ENCODE measurements around the gene NFASC.

GRCh38 chr1:204980840-204981405 is 110.3 kb downstream of the NFASC start:
- TF ChIP-seq YY1 (IDR thresholded peaks at IDR 0.05; ENCODE audit: low read depth) = no peak
- TF ChIP-seq USF1 (IDR thresholded peaks at IDR 0.05) = no peak

Data from Ishikawa (cell line).